A549 (cell line): ENCODE data around the gene SLC6A18.

Experiments
- EP300 ChIP-seq, 2 experiments: fragments of >200 bp; sonication (Bioruptor Twin); formaldehyde crosslinking; IDR thresholded peaks; 2 replicates in 1 of 2; 3 replicates in 1 of 2; pipeline ENCODE4 v1.6.1; 2016 to 2017
- TF ChIP-seq, protein P1 (sequence below): fragments of >200 bp; sonication (Bioruptor Twin); formaldehyde crosslinking; IDR thresholded peaks from 3 replicates; pipeline ENCODE4 v1.5.1; 2016
- TF ChIP-seq, protein P2 (sequence below): fragments of 250-450 bp; sonication (Bioruptor Pico); IDR thresholded peaks from 2 replicates; pipeline ENCODE4 v1.5.0; 2021; ENCODE audit warnings: mild to moderate bottlenecking, moderate library complexity, borderline replicate concordance

DNA sequence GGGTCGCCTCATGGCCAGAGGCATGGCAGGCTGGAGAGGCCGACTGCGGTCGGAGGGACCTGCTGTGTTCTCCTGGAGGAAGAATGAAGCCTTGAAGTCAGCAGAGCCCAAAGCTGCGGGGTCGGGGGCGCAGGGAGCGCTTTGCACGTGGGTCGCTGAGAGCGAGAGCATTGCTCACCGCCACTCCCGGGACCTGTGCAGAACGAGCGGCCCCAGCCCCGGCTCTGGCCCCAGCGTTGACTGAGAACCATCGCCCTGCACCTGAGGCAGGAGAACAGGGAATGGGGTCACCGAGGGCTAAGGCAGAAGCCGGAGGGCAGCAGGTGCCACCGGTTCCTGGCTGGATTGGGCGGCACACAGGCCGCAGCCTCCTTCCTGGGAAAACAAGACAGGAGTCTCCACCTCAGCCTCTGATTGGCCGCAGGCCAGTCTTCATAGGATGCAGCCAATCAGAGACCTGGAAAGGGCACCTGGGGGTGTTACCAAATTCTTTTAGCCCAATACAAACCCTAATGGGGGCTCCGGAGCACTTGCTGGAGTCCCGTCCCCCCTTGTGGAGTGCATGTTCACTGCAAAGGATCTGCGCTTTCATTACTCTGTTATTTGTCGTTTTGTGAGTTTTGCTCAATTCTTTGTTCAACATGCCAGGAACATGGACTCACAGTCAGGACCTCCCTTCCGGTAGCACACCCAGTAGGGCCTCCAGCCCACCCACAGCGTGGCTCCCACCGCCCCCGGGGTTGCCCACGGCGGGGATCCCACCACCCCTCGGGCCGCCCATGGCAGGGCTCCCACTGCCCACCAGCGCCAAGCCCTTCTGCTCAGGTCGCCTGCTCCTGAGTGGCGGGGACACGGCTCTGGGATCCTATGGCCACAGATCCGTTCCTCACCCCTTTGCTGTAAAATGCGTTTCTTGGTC lies 48.4 kb upstream of the SLC6A18 start:
- TF ChIP-seq, protein P1, sequence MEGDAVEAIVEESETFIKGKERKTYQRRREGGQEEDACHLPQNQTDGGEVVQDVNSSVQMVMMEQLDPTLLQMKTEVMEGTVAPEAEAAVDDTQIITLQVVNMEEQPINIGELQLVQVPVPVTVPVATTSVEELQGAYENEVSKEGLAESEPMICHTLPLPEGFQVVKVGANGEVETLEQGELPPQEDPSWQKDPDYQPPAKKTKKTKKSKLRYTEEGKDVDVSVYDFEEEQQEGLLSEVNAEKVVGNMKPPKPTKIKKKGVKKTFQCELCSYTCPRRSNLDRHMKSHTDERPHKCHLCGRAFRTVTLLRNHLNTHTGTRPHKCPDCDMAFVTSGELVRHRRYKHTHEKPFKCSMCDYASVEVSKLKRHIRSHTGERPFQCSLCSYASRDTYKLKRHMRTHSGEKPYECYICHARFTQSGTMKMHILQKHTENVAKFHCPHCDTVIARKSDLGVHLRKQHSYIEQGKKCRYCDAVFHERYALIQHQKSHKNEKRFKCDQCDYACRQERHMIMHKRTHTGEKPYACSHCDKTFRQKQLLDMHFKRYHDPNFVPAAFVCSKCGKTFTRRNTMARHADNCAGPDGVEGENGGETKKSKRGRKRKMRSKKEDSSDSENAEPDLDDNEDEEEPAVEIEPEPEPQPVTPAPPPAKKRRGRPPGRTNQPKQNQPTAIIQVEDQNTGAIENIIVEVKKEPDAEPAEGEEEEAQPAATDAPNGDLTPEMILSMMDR = no peak
- TF ChIP-seq EP300 (IDR thresholded peaks at IDR 0.05) = no peak
- TF ChIP-seq, protein P2, sequence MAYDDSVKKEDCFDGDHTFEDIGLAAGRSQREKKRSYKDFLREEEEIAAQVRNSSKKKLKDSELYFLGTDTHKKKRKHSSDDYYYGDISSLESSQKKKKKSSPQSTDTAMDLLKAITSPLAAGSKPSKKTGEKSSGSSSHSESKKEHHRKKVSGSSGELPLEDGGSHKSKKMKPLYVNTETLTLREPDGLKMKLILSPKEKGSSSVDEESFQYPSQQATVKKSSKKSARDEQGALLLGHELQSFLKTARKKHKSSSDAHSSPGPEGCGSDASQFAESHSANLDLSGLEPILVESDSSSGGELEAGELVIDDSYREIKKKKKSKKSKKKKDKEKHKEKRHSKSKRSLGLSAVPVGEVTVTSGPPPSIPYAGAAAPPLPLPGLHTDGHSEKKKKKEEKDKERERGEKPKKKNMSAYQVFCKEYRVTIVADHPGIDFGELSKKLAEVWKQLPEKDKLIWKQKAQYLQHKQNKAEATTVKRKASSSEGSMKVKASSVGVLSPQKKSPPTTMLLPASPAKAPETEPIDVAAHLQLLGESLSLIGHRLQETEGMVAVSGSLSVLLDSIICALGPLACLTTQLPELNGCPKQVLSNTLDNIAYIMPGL = no peak
